PFSK-1 (cell line): ENCODE results near the gene VARS1.

Experiments
- POLR2AphosphoS5 ChIP-seq: IDR thresholded peaks from 2 replicates; pipeline ENCODE4 v1.6.1; 2012; ENCODE audit warnings: low read depth, mild to moderate bottlenecking, control low read depth, low read length, moderate library complexity
- SIN3A ChIP-seq: IDR thresholded peaks from 2 replicates; pipeline ENCODE4 v1.6.1; 2012; ENCODE audit warnings: mild to moderate bottlenecking, low read length, moderate library complexity, borderline replicate concordance; ENCODE audit not compliant: insufficient read depth
- TAF1 ChIP-seq: IDR thresholded peaks from 2 replicates; pipeline ENCODE4 v1.6.1; 2012; ENCODE audit warnings: low read length, control low read depth, borderline replicate concordance; ENCODE audit not compliant: insufficient read depth

DNA sequence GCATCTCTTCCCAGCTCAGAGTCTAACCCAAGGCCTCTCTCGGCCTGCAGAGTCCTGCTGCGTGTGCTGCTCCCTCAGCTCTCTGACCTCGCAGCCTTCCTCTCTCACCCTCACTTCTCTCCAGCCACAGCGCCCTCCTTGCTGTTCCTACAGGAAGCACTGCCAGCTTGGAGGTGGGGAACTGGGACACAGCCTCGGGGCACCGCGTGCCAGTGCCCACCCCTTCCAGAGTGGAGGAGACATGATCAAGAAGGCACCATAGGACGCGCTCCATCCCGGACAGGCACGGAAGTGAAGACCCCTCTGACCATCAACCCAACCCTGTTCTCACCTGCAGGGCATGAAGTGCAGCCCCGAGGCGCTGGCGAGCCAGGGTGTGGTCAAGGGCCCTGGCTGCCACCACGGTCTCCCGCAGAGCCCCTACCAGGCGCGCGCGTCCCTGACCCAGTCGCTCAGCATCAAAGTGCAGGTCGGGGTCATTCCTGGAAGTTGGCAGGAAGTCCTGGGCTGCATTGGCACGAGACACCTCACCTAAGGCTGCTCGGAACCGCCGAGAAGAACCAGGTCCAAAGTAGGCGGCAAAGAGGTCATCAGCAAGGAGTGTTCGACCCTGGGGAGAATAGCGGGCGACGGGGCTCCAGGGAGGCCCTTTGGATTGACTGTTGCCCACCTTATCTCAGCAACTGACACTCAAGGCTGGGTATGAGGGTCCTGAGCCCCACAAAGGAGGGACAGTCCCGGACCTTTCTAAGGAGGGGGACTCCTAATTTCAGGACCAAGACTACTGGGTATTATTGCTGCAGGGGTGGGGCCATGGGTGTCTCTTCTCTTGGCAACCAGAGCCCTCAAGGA lies 19.7 kb downstream of the VARS1 start:
- no peak for TF ChIP-seq POLR2AphosphoS5
- TF ChIP-seq TAF1, result no peak
- TF ChIP-seq SIN3A, result no peak
